ENCODE results near the gene AMBRA1. TPM values are rescaled to one million over a fixed set of nuclear protein-coding genes. Genes with fewer than 3 reads are reported as not detected.

Gene AMBRA1
- total and polyA plus RNA-seq, 2 of the 8 experiments (the other 6 are each of a cell fraction or from before 2014, with no cell fraction given) = 14.2 to 37.4 TPM

GRCh38 chr11:46553814-46554212 is 40.0 kb downstream of the AMBRA1 start:
- H2AK5ac ChIP-seq (ENCODE audit: low read depth, low read length) = no peak overlapping the region
- H3K14ac ChIP-seq (ENCODE audit: insufficient read length) = no peak overlapping the region
- H3K4me1 ChIP-seq (replicated peaks in 1 of 4; ENCODE audit: control insufficient read depth in 3 of 4, insufficient read depth in 4 of 4, low read length in 3 of 4) = peaks cover 0 to 11% (median 3%) of the 10 kb centered on the region in 4 experiments; a peak in 4 of 7 replicates
- no peak overlapping the region for H3K23ac ChIP-seq (ENCODE audit: insufficient read length)
- no peak overlapping the region for H3K4me3 ChIP-seq (ENCODE audit: extremely low read depth in 1 of 4, insufficient read depth in 2 of 4, low read depth in 3 of 4, low read length in 4 of 4)
- peaks cover 5 to 72% of the 10 kb centered on the region in 2 experiments; a peak in 3 of 4 replicates for H3K79me2 ChIP-seq (ENCODE audit: control insufficient read depth in 1 of 2, insufficient read depth in 2 of 2, low read length in 2 of 2)
- H3K23me2 ChIP-seq (ENCODE audit: low read depth, low read length) = no peaks in the 10 kb centered on the region
- H3K27me3 ChIP-seq (replicated peaks in 1 of 4; ENCODE audit: control insufficient read depth in 3 of 4, extremely low read depth in 1 of 4, insufficient read depth in 3 of 4, low read length in 3 of 4) = no peaks in the 10 kb centered on the region
- H2BK15ac ChIP-seq (ENCODE audit: low read length) = no peak overlapping the region
- DNase-seq (ENCODE audit: low read depth in 1 of 2, low spot score in 2 of 2) = no peak
- no peak overlapping the region for H4K5ac ChIP-seq (ENCODE audit: insufficient read length, low read depth, low read length)
- H2AFZ ChIP-seq (ENCODE audit: low read length) = no peak overlapping the region
- H2BK12ac ChIP-seq (ENCODE audit: low read depth, low read length) = no peak overlapping the region
- no peak overlapping the region for H2BK20ac ChIP-seq (ENCODE audit: low read length)
- ChIA-PET CTCF (ENCODE audit: partially characterized antibody) (interaction anchor here (0.7 to 1.2 kb wide), 4 partner anchors 21 to 107 kb away, joined by 3 read pairs; no protein-coding TSS in a partner anchor), POLR2A (ENCODE audit: partially characterized antibody) (interaction anchor here (1.0 kb wide), 1 partner anchor 40 kb away, joined by 3 read pairs; the partner anchor contains the start of gene AMBRA1)
- H2BK120ac ChIP-seq (replicated peaks; ENCODE audit: low read depth, low read length) = no peak overlapping the region
- H3K4ac ChIP-seq (replicated peaks; ENCODE audit: insufficient read length, low read depth, low read length) = no peak overlapping the region
- H3K9ac ChIP-seq (replicated peaks in 1 of 4; ENCODE audit: extremely low read depth in 1 of 4, low read depth in 3 of 4, low read length in 3 of 4) = no peak overlapping the region
- no peak overlapping the region for H4K8ac ChIP-seq (ENCODE audit: extremely low read depth, insufficient read depth, low read length)
- H3K18ac ChIP-seq (ENCODE audit: extremely low read depth, low read length) = no peak overlapping the region
- H4K91ac ChIP-seq (replicated peaks; ENCODE audit: insufficient read length, low read length) = no peak overlapping the region
- no peaks in the 10 kb centered on the region; a peak in 1 of 8 replicates for H3K36me3 ChIP-seq (ENCODE audit: control insufficient read depth in 2 of 4, insufficient read depth in 4 of 4, low read length in 3 of 4)
- H3K79me1 ChIP-seq (ENCODE audit: low read depth, low read length) = peaks cover 3% of the 10 kb centered on the region; the same call in 1 of the 2 replicates
- no peak overlapping the region; a peak in 1 of 4 replicates for H3K4me2 ChIP-seq (ENCODE audit: insufficient read depth in 1 of 2, low read depth in 2 of 2, low read length in 2 of 2)
- H3K9me3 ChIP-seq (ENCODE audit: insufficient read depth in 2 of 2, low read depth in 1 of 2, low read length in 1 of 2) = no peaks in the 10 kb centered on the region
- no peak for FAIRE-seq
- no peak overlapping the region for H3K27ac ChIP-seq (ENCODE audit: low read depth, low read length)
- WGBS, 2 experiments (ENCODE audit: extremely low coverage in 1 of 2, insufficient coverage in 1 of 2, insufficient read length in 1 of 2, insufficient replicate concordance in 2 of 2, low coverage in 1 of 2, low lambda C conversion rate in 2 of 2, missing lambda C conversion rate in 1 of 2) = 100% methylated on average over 1 of the region's 1 CpG; no CpG with 5 or more reads in 1 of the 2 experiments
- H3K56ac ChIP-seq (replicated peaks; ENCODE audit: insufficient read length, low read depth, low read length) = no peak overlapping the region
- H4K20me1 ChIP-seq (replicated peaks in 1 of 2; ENCODE audit: control insufficient read depth in 1 of 2, insufficient read depth in 2 of 2, low read length in 2 of 2) = no peaks in the 10 kb centered on the region
- H2BK5ac ChIP-seq (ENCODE audit: low read depth, low read length) = no peak overlapping the region
- no peak for TF ChIP-seq CBX8 (IDR thresholded peaks at IDR 0.05; ENCODE audit: borderline replicate concordance, low read depth, low read length)
- no peak for TF ChIP-seq RBBP5 (IDR thresholded peaks at IDR 0.05; ENCODE audit: borderline replicate concordance, low read depth, low read length)
- TF ChIP-seq CTCF (IDR thresholded peaks at IDR 0.05; ENCODE audit: control extremely low read depth in 1 of 3, insufficient read depth in 1 of 3, low read depth in 1 of 3, low read length in 3 of 3) = no peak
- no peak for TF ChIP-seq ASH2L (IDR thresholded peaks at IDR 0.05; ENCODE audit: low read length)
- TF ChIP-seq RFX5 (IDR thresholded peaks at IDR 0.05; ENCODE audit: borderline replicate concordance, low read depth, low read length) = no peak

Data from H1 (cell line).